GM23338 (cell line): ENCODE data around the gene LNX1. TPM values are rescaled to one million over a fixed set of nuclear protein-coding genes. Genes with fewer than 3 reads are reported as not detected.
A peak's percentile ranks its signal among the peaks of the same experiment; 100 is the strongest.

Source experiments
- ATAC-seq: fragments of 200-7000 bp; cut with Tn5 transposase; 3 replicates; pipeline ENCODE4 v1.9.1; 2020
- DNase-seq: peaks from one replicate; pipeline ENCODE4 v3.0.0-alpha.2; 2015; ENCODE audit warnings: low spot score
- H2AFZ ChIP-seq: fragments of 200-600 bp; sonication (generic); 2 replicates; pipeline ENCODE4 v1.8.0; 2016; ENCODE audit warnings: antibody characterized with exemption, mild to moderate bottlenecking, moderate library complexity
- H3F3A ChIP-seq: fragments of 200-600 bp; sonication (generic); replicated peaks from 2 replicates; pipeline ENCODE4 v1.8.0; 2017; ENCODE audit warnings: antibody characterized with exemption, mixed run types, low read depth
- H3K27ac ChIP-seq: fragments of 200-600 bp; sonication (generic); 2 replicates; pipeline ENCODE4 v1.6.1; 2016; ENCODE audit warnings: low read depth
- H3K27me3 ChIP-seq: fragments of 200-600 bp; sonication (generic); 2 replicates; pipeline ENCODE4 v1.8.0; 2016; ENCODE audit warnings: mild to moderate bottlenecking, mixed run types, moderate library complexity; ENCODE audit not compliant: insufficient read depth
- H3K36me3 ChIP-seq: fragments of 200-600 bp; sonication (generic); 2 replicates; pipeline ENCODE4 v1.8.0; 2016; ENCODE audit warnings: mild to moderate bottlenecking; ENCODE audit not compliant: insufficient read depth
- H3K4me1 ChIP-seq: fragments of 200-600 bp; sonication (generic); 2 replicates; pipeline ENCODE4 v1.8.0; 2016; ENCODE audit warnings: mild to moderate bottlenecking, moderate library complexity; ENCODE audit not compliant: insufficient read depth
- H3K4me2 ChIP-seq: fragments of 200-600 bp; sonication (generic); 2 replicates; pipeline ENCODE4 v1.7.1; 2017; ENCODE audit warnings: mixed run types
- H3K4me3 ChIP-seq: fragments of 200-600 bp; sonication (generic); 2 replicates; pipeline ENCODE4 v1.6.1; 2016; ENCODE audit warnings: mixed run types
- H3K79me2 ChIP-seq: fragments of 200-600 bp; sonication (generic); replicated peaks from 2 replicates; pipeline ENCODE4 v1.8.0; 2017; ENCODE audit warnings: mild to moderate bottlenecking; ENCODE audit not compliant: insufficient read depth
- H3K9me2 ChIP-seq: fragments of 200-600 bp; sonication (generic); 2 replicates; pipeline ENCODE4 v1.8.0; 2017; ENCODE audit not compliant: insufficient read depth
- H4K20me1 ChIP-seq: fragments of 200-600 bp; sonication (generic); replicated peaks from 2 replicates; pipeline ENCODE4 v1.8.0; 2017; ENCODE audit warnings: mild to moderate bottlenecking; ENCODE audit not compliant: insufficient read depth
- H3K27ac Mint-ChIP-seq: 2 replicates; pipeline ENCODE4 v1.8.0; 2020; ENCODE audit warnings: inconsistent platforms, mild to moderate bottlenecking, moderate library complexity, mixed read lengths
- H3K27me3 Mint-ChIP-seq: 3 replicates; pipeline ENCODE4 v1.8.0; 2022; ENCODE audit warnings: low read depth, mild to moderate bottlenecking, moderate library complexity, mixed read lengths, inconsistent platforms; ENCODE audit not compliant: insufficient read depth, poor library complexity
- H3K36me3 Mint-ChIP-seq: 3 replicates; pipeline ENCODE4 v1.8.0; 2021; ENCODE audit warnings: low read depth, mild to moderate bottlenecking, inconsistent platforms, moderate library complexity, mixed read lengths
- H3K4me1 Mint-ChIP-seq: 3 replicates; pipeline ENCODE4 v1.8.0; 2020; ENCODE audit warnings: mild to moderate bottlenecking, inconsistent platforms, mixed read lengths
- H3K4me3 Mint-ChIP-seq: 3 replicates; pipeline ENCODE4 v1.8.0; 2021; ENCODE audit warnings: moderate library complexity, mild to moderate bottlenecking, inconsistent platforms, mixed read lengths
- H3K9me3 Mint-ChIP-seq: 3 replicates; pipeline ENCODE4 v1.8.0; 2020; ENCODE audit warnings: moderate library complexity, mild to moderate bottlenecking, inconsistent platforms, mixed read lengths
- CREB1 ChIP-seq: fragments of 250-450 bp; sonication (Bioruptor Pico); IDR thresholded peaks from 2 replicates; pipeline ENCODE4 v1.5.0; 2020; ENCODE audit warnings: low read depth, mild to moderate bottlenecking, moderate library complexity
- CTCF ChIP-seq, 2 experiments: fragments of 200-600 bp in 1 of 2; sonication (generic) in 1 of 2; conservative IDR thresholded peaks; 2 replicates each; pipeline versions ENCODE4 v1.5.1 to v1.6.1; 2016 to 2017; ENCODE audit warnings: antibody characterized with exemption in 2 of 2, low read depth in 2 of 2, mild to moderate bottlenecking in 2 of 2, moderate library complexity in 1 of 2
- ETS1 ChIP-seq: IDR thresholded peaks from 2 replicates; pipeline ENCODE4 v1.6.1; 2016; ENCODE audit warnings: antibody characterized with exemption
- EZH2 ChIP-seq: fragments of 200-600 bp; sonication (generic); IDR thresholded peaks from one replicate; pipeline ENCODE4 v1.8.0; 2017; ENCODE audit warnings: antibody characterized with exemption, mild to moderate bottlenecking, low read depth; ENCODE audit not compliant: unreplicated experiment
- EZH2phosphoT487 ChIP-seq: fragments of 200-600 bp; sonication (generic); IDR thresholded peaks from one replicate; pipeline ENCODE4 v1.8.1; 2018; ENCODE audit warnings: antibody characterized with exemption; ENCODE audit not compliant: unreplicated experiment
- JUNB ChIP-seq: IDR thresholded peaks from one replicate; pipeline ENCODE4 v1.6.1; 2016; ENCODE audit warnings: antibody characterized with exemption; ENCODE audit not compliant: unreplicated experiment
- NANOG ChIP-seq: IDR thresholded peaks from 2 replicates; pipeline ENCODE4 v1.6.1; 2016; ENCODE audit warnings: antibody characterized with exemption, borderline replicate concordance
- POLR2AphosphoS5 ChIP-seq: IDR thresholded peaks from 2 replicates; pipeline ENCODE4 v1.6.1; 2016; ENCODE audit warnings: antibody characterized with exemption, low read depth
- REST ChIP-seq: IDR thresholded peaks from one replicate; pipeline ENCODE4 v1.6.1; 2018; ENCODE audit warnings: antibody characterized with exemption; ENCODE audit not compliant: unreplicated experiment
- STAT1 ChIP-seq: IDR thresholded peaks from one replicate; pipeline ENCODE4 v1.6.1; 2016; ENCODE audit warnings: antibody characterized with exemption; ENCODE audit not compliant: unreplicated experiment
- ZNF114 ChIP-seq: fragments of 250-450 bp; sonication (Bioruptor Pico); IDR thresholded peaks from 2 replicates; pipeline ENCODE4 v1.5.0; 2020; ENCODE audit warnings: mild to moderate bottlenecking, moderate library complexity
- ZNF331 ChIP-seq: fragments of 250-450 bp; sonication (Bioruptor Pico); IDR thresholded peaks from 2 replicates; pipeline ENCODE4 v1.5.0; 2020; ENCODE audit warnings: low read depth, mild to moderate bottlenecking, moderate library complexity
- ZNF462 ChIP-seq: fragments of 250-450 bp; sonication (Bioruptor Pico); IDR thresholded peaks from 2 replicates; pipeline ENCODE4 v1.5.0; 2020; ENCODE audit warnings: mild to moderate bottlenecking, moderate library complexity
- polyA plus RNA-seq: library from polyadenylated mRNA; unstranded; fragments of >200 nt; fragmentation: Nextera tagmentation; extraction: Ambion mirVana; gene quantifications from 2 replicates; pipeline ENCODE4 v1.2.1, GENCODE V29; 2016
- total RNA-seq: library from RNA; depleted of rRNA; stranded (reverse); fragments of >200 nt; shearing (Covaris generic); gene quantifications from 2 replicates; pipeline ENCODE4 v1.2.3, GENCODE V29; 2014

LNX1 gene
- total and polyA plus RNA-seq, 2 experiments from 2014 or later: 5.4 to 6.4 TPM

- peak overlapping the region; percentile 96 for H3K27ac ChIP-seq
- ATAC-seq: peak; percentile 95
Measured at GRCh38 chr4:53477038-53477565, 114.2 kb downstream of the LNX1 start.

More at GRCh38 chr4:53477038-53477565, 114.2 kb downstream of the LNX1 start:
- Histone ChIP-seq H3K9me2 (0 out of 2 replicates have a peak, but pooled peaks cover 2% of the 10 kb centered on the region), H3K79me2 (no peaks in the 10 kb centered on the region; the same call in 1 of the 2 replicates), H3K4me1 (peaks cover 60% of the 10 kb centered on the region), H3F3A (no peaks in the 10 kb centered on the region), H3K4me3 (peak overlapping the region; percentile 24), H3K27me3 (no peaks in the 10 kb centered on the region), H3K36me3 (no peaks in the 10 kb centered on the region), H3K4me2 (peak overlapping the region; percentile 30), H4K20me1 (no peaks in the 10 kb centered on the region), H2AFZ (no peak overlapping the region)
- Mint-ChIP-seq H3K27ac (peak overlapping the region; percentile 91), H3K27me3 (no peaks in the 10 kb centered on the region), H3K9me3 (peaks cover 2% of the 10 kb centered on the region; the same call in 2 of the 3 replicates), H3K4me1 (peaks cover 49% of the 10 kb centered on the region), H3K36me3 (peaks cover 17% of the 10 kb centered on the region), H3K4me3 (peak overlapping the region; percentile 39)
- TF ChIP-seq CREB1 (CRISPR knock-in tag) (no peak), REST (no peak), POLR2AphosphoS5 (peak; percentile 27; the same call in 1 of the 2 replicates), CTCF (conservative IDR thresholded peaks at IDR 0.05; ENCODE audit: low read depth in 2 of 2) (no peak), NANOG (no peak), STAT1 (no peak), ZNF114 (no peak), EZH2phosphoT487 (no peak), ZNF331 (CRISPR knock-in tag) (no peak), EZH2 (no peak), JUNB (no peak), ZNF462 (CRISPR knock-in tag) (0 out of 2 replicates have a peak, but pooled peaks have one; percentile 28), ETS1 (no peak)
- peak; percentile 82 for DNase-seq
